WERI-Rb-1 (cell line): ENCODE measurements around the gene RHBDD1.

ENCODE experiments used
- DNase-seq: peaks from one replicate; pipeline ENCODE4 v3.0.0-alpha.2; 2020
- H3K27ac ChIP-seq: fragments of 250-450 bp; sonication (Bioruptor Pico); 2 replicates; pipeline ENCODE4 v1.5.1; 2020; ENCODE audit warnings: mild to moderate bottlenecking, moderate library complexity
- H3K27me3 ChIP-seq: fragments of 250-450 bp; sonication (Bioruptor Pico); 2 replicates; pipeline ENCODE4 v1.5.1; 2021; ENCODE audit warnings: mild to moderate bottlenecking, low read depth, moderate library complexity; ENCODE audit not compliant: insufficient read depth, severe bottlenecking
- H3K36me3 ChIP-seq: fragments of 250-450 bp; sonication (Bioruptor Pico); 2 replicates; pipeline ENCODE4 v1.5.1; 2020; ENCODE audit warnings: mild to moderate bottlenecking, moderate library complexity
- H3K4me3 ChIP-seq: 2 replicates; pipeline ENCODE4 v1.5.1; 2011; ENCODE audit warnings: low read depth, mild to moderate bottlenecking, control low read depth, low read length
- H3K9me3 ChIP-seq: fragments of 250-450 bp; sonication (Bioruptor Pico); 2 replicates; pipeline ENCODE4 v1.5.1; 2021; ENCODE audit warnings: mild to moderate bottlenecking, moderate library complexity; ENCODE audit not compliant: severe bottlenecking
- CTCF ChIP-seq: IDR thresholded peaks from 2 replicates; pipeline ENCODE4 v1.5.1; 2011; ENCODE audit warnings: low read depth, mild to moderate bottlenecking, control low read depth, inconsistent platforms, low read length

RHBDD1 gene

GRCh38 chr2:226868331-226869162 lies 32.7 kb downstream of the RHBDD1 start:
- H3K27ac ChIP-seq, result no peak overlapping the region
- no peaks in the 10 kb centered on the region for H3K27me3 ChIP-seq
- no peaks in the 10 kb centered on the region for H3K9me3 ChIP-seq
- no peaks in the 10 kb centered on the region for H3K36me3 ChIP-seq
- no peak for DNase-seq
- no peak for TF ChIP-seq CTCF
- H3K4me3 ChIP-seq, result no peak overlapping the region

GRCh38 chr2:226869371-226869770 lies 33.5 kb downstream of the RHBDD1 start:
- Histone ChIP-seq H3K9me3 (no peaks in the 10 kb centered on the region), H3K36me3 (no peaks in the 10 kb centered on the region), H3K27me3 (no peaks in the 10 kb centered on the region), H3K27ac (no peak overlapping the region), H3K4me3 (no peak overlapping the region)
- no peak for DNase-seq
- no peak for TF ChIP-seq CTCF

- no peak for TF ChIP-seq CTCF
- H3K27me3 ChIP-seq, result no peaks in the 10 kb centered on the region
- no peaks in the 10 kb centered on the region for H3K9me3 ChIP-seq
- H3K36me3 ChIP-seq, result no peaks in the 10 kb centered on the region
- no peak for DNase-seq
- H3K27ac ChIP-seq, result no peak overlapping the region
- no peak overlapping the region for H3K4me3 ChIP-seq
Measured at GRCh38 chr2:226873051-226873620, 37.3 kb downstream of the RHBDD1 start.

GRCh38 chr2:226873826-226874225 lies 38.0 kb downstream of the RHBDD1 start:
- Histone ChIP-seq H3K27me3 (no peaks in the 10 kb centered on the region), H3K4me3 (no peak overlapping the region), H3K27ac (no peak overlapping the region), H3K9me3 (no peaks in the 10 kb centered on the region), H3K36me3 (no peaks in the 10 kb centered on the region)
- no peak for DNase-seq
- TF ChIP-seq CTCF, result no peak

- Histone ChIP-seq H3K36me3 (no peaks in the 10 kb centered on the region), H3K4me3 (no peak overlapping the region)
- no peak for DNase-seq
Measured at GRCh38 chr2:226874749-226875148, 38.9 kb downstream of the RHBDD1 start.

More at GRCh38 chr2:226874749-226875148, 38.9 kb downstream of the RHBDD1 start:
- Histone ChIP-seq H3K27ac (no peak overlapping the region), H3K9me3 (no peaks in the 10 kb centered on the region), H3K27me3 (no peaks in the 10 kb centered on the region)
- no peak for TF ChIP-seq CTCF
